Activated T-cell treated with anti-CD3 and anti-CD28 coated beads, Interleukin-2, amount 50 U/mL, for 4 hours (primary cell): Measurements from ENCODE around the gene GOLGA1. TPM values are rescaled to one million over a fixed set of nuclear protein-coding genes. Genes with fewer than 3 reads are reported as not detected.
"Not testable (repeated sequence)": the region's sequence is repeated elsewhere in the genome, so short reads cannot be mapped to it uniquely, and the experiment has no call there.

Experiments used
- ATAC-seq, 2 donors: fragments of 200-7000 bp; cut with Tn5 transposase; one replicate each; pipeline ENCODE4 v1.10.0; 2021
- DNase-seq: peaks from one replicate; pipeline ENCODE4 v3.0.0-alpha.2; 2020
- H3K27me3 Mint-ChIP-seq: one replicate; pipeline ENCODE4 v1.8.0; 2021; ENCODE audit warnings: low read depth, mixed read lengths
- H3K36me3 Mint-ChIP-seq: one replicate; pipeline ENCODE4 v1.8.0; 2022; ENCODE audit warnings: mixed read lengths; ENCODE audit not compliant: insufficient read depth
- H3K4me1 Mint-ChIP-seq: one replicate; pipeline ENCODE4 v1.8.0; 2021; ENCODE audit warnings: low read depth, mixed read lengths
- H3K4me3 Mint-ChIP-seq: one replicate; pipeline ENCODE4 v1.8.0; 2021; ENCODE audit warnings: mild to moderate bottlenecking, moderate library complexity, mixed read lengths
- H3K9me3 Mint-ChIP-seq: one replicate; pipeline ENCODE4 v1.8.0; 2021; ENCODE audit warnings: mixed read lengths
- total RNA-seq, 3 donors: library from RNA; stranded (reverse); gene quantifications; one replicate each; pipeline ENCODE4 v1.2.1, GENCODE V29; 2021

Gene GOLGA1
- total RNA-seq, 3 donors from 2014 or later: 13.0 to 15.4 (median 14.0) TPM

- H3K4me1 Mint-ChIP-seq: no peaks in the 10 kb centered on the region
- no peaks in the 10 kb centered on the region for H3K9me3 Mint-ChIP-seq
- no peak for ATAC-seq
- no peaks in the 10 kb centered on the region for H3K27me3 Mint-ChIP-seq
- no peak overlapping the region for H3K4me3 Mint-ChIP-seq
- peaks cover 2% of the 10 kb centered on the region for H3K36me3 Mint-ChIP-seq
- no peak for DNase-seq
Observed at GRCh38 chr9:124950050-124950718, 9.3 kb upstream of the GOLGA1 start.

- ATAC-seq: no peak
- no peaks in the 10 kb centered on the region for H3K4me1 Mint-ChIP-seq
- H3K4me3 Mint-ChIP-seq: no peak overlapping the region
- no peaks in the 10 kb centered on the region for H3K27me3 Mint-ChIP-seq
- peaks cover 2% of the 10 kb centered on the region for H3K36me3 Mint-ChIP-seq
- DNase-seq: no peak
- no peaks in the 10 kb centered on the region for H3K9me3 Mint-ChIP-seq
Observed at GRCh38 chr9:124949387-124949786, 8.5 kb upstream of the GOLGA1 start.

GRCh38 chr9:124947727-124948391, 7.0 kb upstream of the GOLGA1 start:
- Mint-ChIP-seq H3K27me3 (no peaks in the 10 kb centered on the region), H3K4me3 (no peak overlapping the region), H3K36me3 (peaks cover 2% of the 10 kb centered on the region), H3K4me1 (no peaks in the 10 kb centered on the region), H3K9me3 (no peaks in the 10 kb centered on the region)
- no peak for ATAC-seq
- DNase-seq: no peak

- no peaks in the 10 kb centered on the region for H3K27me3 Mint-ChIP-seq
- H3K4me1 Mint-ChIP-seq: peaks cover 7% of the 10 kb centered on the region
- no peak for ATAC-seq
- no peak overlapping the region for H3K4me3 Mint-ChIP-seq
- H3K9me3 Mint-ChIP-seq: no peaks in the 10 kb centered on the region
- DNase-seq: no peak
- H3K36me3 Mint-ChIP-seq: no peaks in the 10 kb centered on the region
Observed at GRCh38 chr9:124946167-124946566, 5.3 kb upstream of the GOLGA1 start.

GRCh38 chr9:124941679-124942561, 1.0 kb upstream of the GOLGA1 start:
- Mint-ChIP-seq H3K4me3 (peak overlapping the region; percentile 88), H3K27me3 (no peaks in the 10 kb centered on the region), H3K4me1 (peaks cover 23% of the 10 kb centered on the region), H3K36me3 (peaks cover 4% of the 10 kb centered on the region), H3K9me3 (no peaks in the 10 kb centered on the region)
- peak; percentile 25 to 39 for ATAC-seq
- DNase-seq: peak; percentile 52

GRCh38 chr9:124940521-124940893, 376 bp downstream of the GOLGA1 start:
- H3K4me1 Mint-ChIP-seq: peaks cover 23% of the 10 kb centered on the region
- peak; percentile 35 to 39 for ATAC-seq
- DNase-seq: no peak
- H3K36me3 Mint-ChIP-seq: peaks cover 11% of the 10 kb centered on the region
- H3K9me3 Mint-ChIP-seq: no peaks in the 10 kb centered on the region
- H3K27me3 Mint-ChIP-seq: no peaks in the 10 kb centered on the region
- peak overlapping the region; percentile 88 for H3K4me3 Mint-ChIP-seq

- no peak for DNase-seq
- H3K36me3 Mint-ChIP-seq: peaks cover 11% of the 10 kb centered on the region
- no peak for ATAC-seq
- no peaks in the 10 kb centered on the region for H3K9me3 Mint-ChIP-seq
- H3K27me3 Mint-ChIP-seq: no peaks in the 10 kb centered on the region
- peaks cover 23% of the 10 kb centered on the region for H3K4me1 Mint-ChIP-seq
- H3K4me3 Mint-ChIP-seq: peak overlapping the region; percentile 88
Observed at GRCh38 chr9:124939944-124940343, 939 bp downstream of the GOLGA1 start.

- H3K4me1 Mint-ChIP-seq: peaks cover 25% of the 10 kb centered on the region
- no peak overlapping the region for H3K4me3 Mint-ChIP-seq
- no peaks in the 10 kb centered on the region for H3K9me3 Mint-ChIP-seq
- ATAC-seq: no peak
- DNase-seq: no peak
- peaks cover 29% of the 10 kb centered on the region for H3K36me3 Mint-ChIP-seq
- no peaks in the 10 kb centered on the region for H3K27me3 Mint-ChIP-seq
Observed at GRCh38 chr9:124934290-124934689, 6.6 kb downstream of the GOLGA1 start.

GRCh38 chr9:124932333-124932732, 8.6 kb downstream of the GOLGA1 start:
- no peaks in the 10 kb centered on the region for H3K27me3 Mint-ChIP-seq
- no peaks in the 10 kb centered on the region for H3K9me3 Mint-ChIP-seq
- H3K36me3 Mint-ChIP-seq: peaks cover 36% of the 10 kb centered on the region
- no peak for DNase-seq
- H3K4me1 Mint-ChIP-seq: peaks cover 20% of the 10 kb centered on the region
- no peak overlapping the region for H3K4me3 Mint-ChIP-seq
- ATAC-seq: no peak

GRCh38 chr9:124929464-124929863, 11.4 kb downstream of the GOLGA1 start:
- no peak overlapping the region for H3K4me3 Mint-ChIP-seq
- no peak for ATAC-seq

GRCh38 chr9:124928116-124928515, 12.8 kb downstream of the GOLGA1 start:
- Mint-ChIP-seq H3K9me3 (no peaks in the 10 kb centered on the region), H3K4me1 (peaks cover 11% of the 10 kb centered on the region), H3K27me3 (no peaks in the 10 kb centered on the region), H3K4me3 (no peak overlapping the region), H3K36me3 (peaks cover 34% of the 10 kb centered on the region)
- ATAC-seq: no peak
- no peak for DNase-seq

More at GRCh38 chr9:124929464-124929863, 11.4 kb downstream of the GOLGA1 start:
- no peaks in the 10 kb centered on the region for H3K27me3 Mint-ChIP-seq
- peaks cover 18% of the 10 kb centered on the region for H3K4me1 Mint-ChIP-seq
- no peak for DNase-seq
- no peaks in the 10 kb centered on the region for H3K9me3 Mint-ChIP-seq
- H3K36me3 Mint-ChIP-seq: peaks cover 41% of the 10 kb centered on the region

- not testable (repeated sequence) for H3K27me3 Mint-ChIP-seq, H3K9me3 Mint-ChIP-seq, ATAC-seq, H3K4me1 Mint-ChIP-seq, H3K4me3 Mint-ChIP-seq, DNase-seq
- H3K36me3 Mint-ChIP-seq: peaks cover 22% of the 10 kb centered on the region
Observed at GRCh38 chr9:124920394-124920793, 20.5 kb downstream of the GOLGA1 start.

GRCh38 chr9:124914753-124915405, 26.0 kb downstream of the GOLGA1 start:
- H3K9me3 Mint-ChIP-seq: no peaks in the 10 kb centered on the region
- no peaks in the 10 kb centered on the region for H3K27me3 Mint-ChIP-seq
- DNase-seq: no peak
- H3K36me3 Mint-ChIP-seq: peaks cover 46% of the 10 kb centered on the region
- no peaks in the 10 kb centered on the region for H3K4me1 Mint-ChIP-seq
- ATAC-seq: no peak
- H3K4me3 Mint-ChIP-seq: no peak overlapping the region

- no peak for ATAC-seq
- DNase-seq: no peak
- peaks cover 43% of the 10 kb centered on the region for H3K36me3 Mint-ChIP-seq
- no peaks in the 10 kb centered on the region for H3K27me3 Mint-ChIP-seq
- H3K4me3 Mint-ChIP-seq: no peak overlapping the region
- no peaks in the 10 kb centered on the region for H3K9me3 Mint-ChIP-seq
- no peaks in the 10 kb centered on the region for H3K4me1 Mint-ChIP-seq
Observed at GRCh38 chr9:124913378-124913777, 27.5 kb downstream of the GOLGA1 start.
